Memory B cell (primary cell): ENCODE data around the gene KDM2B.

ENCODE experiments used
- ATAC-seq: fragments of 150-1000 bp; cut with Tn5 transposase; 2 replicates; pipeline ENCODE4 v1.10.0; 2021; ENCODE audit warnings: low read depth, mild to moderate bottlenecking, moderate library complexity
- DNase-seq, 2 donors: peaks; one replicate each; pipeline ENCODE4 v3.0.0; 2022; ENCODE audit warnings: low spot score in 2 of 2
- H3K27ac Mint-ChIP-seq: one replicate; pipeline ENCODE4 v1.8.0; 2022; ENCODE audit warnings: mild to moderate bottlenecking, moderate library complexity, mixed read lengths
- H3K27me3 Mint-ChIP-seq: one replicate; pipeline ENCODE4 v1.8.0; 2022; ENCODE audit warnings: mixed read lengths
- H3K36me3 Mint-ChIP-seq: one replicate; pipeline ENCODE4 v1.8.0; 2022; ENCODE audit warnings: mild to moderate bottlenecking, mixed read lengths
- H3K4me1 Mint-ChIP-seq: one replicate; pipeline ENCODE4 v1.8.0; 2022; ENCODE audit warnings: mixed read lengths
- H3K4me3 Mint-ChIP-seq: one replicate; pipeline ENCODE4 v1.8.0; 2022; ENCODE audit warnings: mild to moderate bottlenecking, moderate library complexity, mixed read lengths
- H3K9me3 Mint-ChIP-seq: one replicate; pipeline ENCODE4 v1.8.0; 2022; ENCODE audit warnings: mixed read lengths

The KDM2B gene

DNA sequence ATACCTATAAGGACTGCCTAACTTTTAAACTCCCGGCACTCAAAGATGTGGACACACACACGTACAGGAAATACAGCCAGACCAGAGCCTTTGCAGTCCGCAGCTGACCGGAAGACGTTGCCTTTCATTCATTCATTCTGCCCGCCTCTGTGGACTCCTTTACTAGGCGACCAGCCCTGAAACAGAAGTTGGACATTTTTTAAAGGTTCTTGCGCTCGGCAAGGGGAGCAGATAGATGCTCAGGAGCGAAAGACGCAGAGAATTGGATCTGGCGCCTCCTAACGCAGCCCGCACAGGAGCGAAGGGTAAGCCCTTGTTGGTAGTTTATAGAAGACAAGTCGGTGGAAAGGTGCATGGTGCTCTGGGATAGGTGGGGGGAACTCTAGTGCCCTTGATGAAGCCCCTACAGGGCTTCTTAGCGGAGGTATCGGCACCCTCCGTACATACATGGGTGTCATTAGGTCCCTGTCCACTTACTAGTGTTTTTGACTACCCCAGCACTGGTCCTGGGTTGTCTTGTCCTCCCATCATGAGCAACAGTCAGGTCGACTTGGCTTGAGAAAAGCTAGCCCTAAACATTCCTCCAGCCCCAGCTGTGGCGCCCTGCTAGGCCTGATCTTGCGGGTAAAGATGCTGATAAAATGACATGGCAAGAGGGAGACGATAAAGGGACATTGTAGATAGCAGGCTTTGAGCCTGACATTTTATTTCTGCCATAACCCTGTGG, at the start of gene KDM2B:
KDM2B (minus strand) TSS at position 65 of the 727 bp plus-strand sequence. CDS start 112 bp downstream, outside the sequence.
- no peak for ATAC-seq
- DNase-seq, result no peak
- H3K27ac Mint-ChIP-seq, result peak within 1 kb of the TSS; percentile 95
- H3K36me3 Mint-ChIP-seq, result no peaks in the 10 kb centered on the region
- no peaks in the 10 kb centered on the region for H3K27me3 Mint-ChIP-seq
- H3K9me3 Mint-ChIP-seq, result no peaks in the 10 kb centered on the region
- peak within 1 kb of the TSS; percentile 89 for H3K4me3 Mint-ChIP-seq
- H3K4me1 Mint-ChIP-seq, result peaks cover 21% of the 10 kb centered on the region

DNA sequence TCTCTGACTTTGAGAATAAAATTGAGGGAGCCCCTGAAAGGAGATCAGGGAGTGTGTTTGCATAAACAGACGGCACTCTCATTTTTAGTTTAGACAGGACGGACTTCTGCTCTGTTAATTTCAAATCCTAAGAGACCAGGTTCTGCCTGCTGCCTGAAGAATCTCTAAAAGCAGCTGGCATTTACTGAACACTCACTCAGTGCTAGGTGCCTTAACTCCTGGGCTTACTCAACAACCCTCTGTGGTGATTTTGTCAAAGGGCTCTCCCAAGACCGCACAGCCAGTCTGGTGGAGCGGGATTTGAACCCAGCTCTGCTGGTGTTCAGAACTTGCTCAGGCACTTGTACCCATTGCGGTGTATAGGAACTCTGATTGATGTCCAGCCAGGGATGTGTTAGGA, 47.7 kb upstream of the KDM2B start:
- Mint-ChIP-seq H3K9me3 (no peaks in the 10 kb centered on the region), H3K36me3 (peaks cover 2% of the 10 kb centered on the region)

DNA sequence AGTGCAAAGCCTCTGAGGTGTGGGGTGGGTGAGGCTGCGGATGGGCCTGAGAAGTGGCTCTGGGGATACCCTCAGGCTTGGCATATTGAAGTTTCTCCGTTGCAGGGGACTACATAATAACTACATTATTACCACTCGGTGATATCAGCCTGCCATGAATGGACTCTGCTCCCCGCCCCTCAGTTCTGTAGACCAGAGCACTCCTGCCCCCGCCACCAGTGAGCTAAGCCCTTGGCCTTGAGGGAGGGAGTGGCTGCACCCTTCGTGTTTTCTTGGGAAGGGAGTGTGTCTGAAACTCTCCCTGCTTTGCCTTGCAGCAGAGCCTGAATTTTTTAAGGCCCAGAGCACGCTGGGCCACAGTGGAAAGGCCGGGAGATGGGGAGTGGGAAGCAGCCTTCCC, 47.2 kb upstream of the KDM2B start:
- Mint-ChIP-seq H3K36me3 (peaks cover 2% of the 10 kb centered on the region), H3K4me1 (peaks cover 40% of the 10 kb centered on the region), H3K4me3 (peak overlapping the region; percentile 95), H3K27ac (peak overlapping the region; percentile 92), H3K9me3 (no peaks in the 10 kb centered on the region), H3K27me3 (no peaks in the 10 kb centered on the region)
- no peak for ATAC-seq
- peak in 1 of 2 donors; percentile 28 for DNase-seq

More for the DNA sequence above, 47.7 kb upstream of the KDM2B start:
- DNase-seq, result no peak
- Mint-ChIP-seq H3K4me1 (peaks cover 44% of the 10 kb centered on the region), H3K27ac (peak overlapping the region; percentile 92), H3K27me3 (no peaks in the 10 kb centered on the region), H3K4me3 (peak overlapping the region; percentile 95)
- no peak for ATAC-seq

GRCh38 chr12:121626853-121627640, 46.2 kb upstream of the KDM2B start:
- peak; percentile 46 for ATAC-seq
- DNase-seq, result peak; percentile 57 to 70
- Mint-ChIP-seq H3K4me3 (peak overlapping the region; percentile 95), H3K36me3 (peaks cover 2% of the 10 kb centered on the region), H3K27ac (peak overlapping the region; percentile 92), H3K9me3 (no peaks in the 10 kb centered on the region), H3K4me1 (peaks cover 35% of the 10 kb centered on the region), H3K27me3 (no peaks in the 10 kb centered on the region)

- peaks cover 2% of the 10 kb centered on the region for H3K36me3 Mint-ChIP-seq
- no peaks in the 10 kb centered on the region for H3K9me3 Mint-ChIP-seq
- no peaks in the 10 kb centered on the region for H3K27me3 Mint-ChIP-seq
- H3K27ac Mint-ChIP-seq, result peak within 1 kb of the TSS; percentile 92
- ATAC-seq (peak; percentile 73), DNase-seq (peak; percentile 95 to 96)
- peak within 1 kb of the TSS; percentile 95 for H3K4me3 Mint-ChIP-seq
- peaks cover 30% of the 10 kb centered on the region for H3K4me1 Mint-ChIP-seq
Measured at GRCh38 chr12:121626087-121626852, 45.4 kb upstream of the KDM2B start, which contains the start of gene ORAI1. ORAI1 (plus strand) TSS chr12:121626530.

- Mint-ChIP-seq H3K4me3 (no peak overlapping the region), H3K4me1 (peaks cover 11% of the 10 kb centered on the region), H3K27ac (no peak overlapping the region), H3K9me3 (no peaks in the 10 kb centered on the region), H3K27me3 (no peaks in the 10 kb centered on the region), H3K36me3 (no peaks in the 10 kb centered on the region)
- DNase-seq (no peak), ATAC-seq (no peak)
Measured at GRCh38 chr12:121620333-121620891, 39.6 kb upstream of the KDM2B start.

DNA sequence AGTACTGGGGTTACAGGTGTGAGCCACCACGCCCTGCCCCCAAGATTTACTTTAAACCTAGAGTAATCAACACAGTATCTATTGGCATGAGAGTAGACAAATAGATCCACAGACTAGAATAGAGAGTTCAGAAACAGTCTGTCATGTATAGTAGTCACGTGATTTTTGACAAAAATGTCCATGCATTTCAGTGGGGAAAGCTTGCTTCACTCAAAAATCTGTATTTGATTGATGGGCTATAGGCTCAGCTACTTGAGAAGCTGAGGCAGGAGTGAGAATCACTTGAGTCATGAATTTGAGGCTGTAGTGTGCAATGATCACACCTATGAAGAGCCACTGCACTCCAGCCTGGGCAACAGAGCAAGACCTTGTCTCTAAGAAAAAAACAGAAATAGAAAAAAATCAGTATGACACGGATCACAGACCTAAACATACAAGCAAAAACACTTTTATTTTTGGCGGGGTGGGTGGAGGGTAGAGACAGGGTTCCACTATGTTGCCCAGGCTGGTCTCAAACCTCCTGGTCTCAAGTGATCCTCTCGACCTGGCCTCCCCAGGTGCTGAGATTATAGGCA, 37.9 kb upstream of the KDM2B start:
- Mint-ChIP-seq H3K36me3 (no peaks in the 10 kb centered on the region), H3K27me3 (no peaks in the 10 kb centered on the region), H3K4me3 (no peak overlapping the region), H3K4me1 (peaks cover 11% of the 10 kb centered on the region), H3K9me3 (no peaks in the 10 kb centered on the region), H3K27ac (no peak overlapping the region)
- ATAC-seq, result peak; percentile 34
- DNase-seq, result no peak

- H3K27me3 Mint-ChIP-seq, result no peaks in the 10 kb centered on the region
- H3K36me3 Mint-ChIP-seq, result no peaks in the 10 kb centered on the region
- ATAC-seq (peak; percentile 61), DNase-seq (no peak)
- no peaks in the 10 kb centered on the region for H3K9me3 Mint-ChIP-seq
- peaks cover 11% of the 10 kb centered on the region for H3K4me1 Mint-ChIP-seq
- no peak overlapping the region for H3K4me3 Mint-ChIP-seq
- H3K27ac Mint-ChIP-seq, result no peak overlapping the region
Measured at GRCh38 chr12:121614872-121615467, 34.1 kb upstream of the KDM2B start.

- peaks cover 6% of the 10 kb centered on the region for H3K4me1 Mint-ChIP-seq
- no peaks in the 10 kb centered on the region for H3K9me3 Mint-ChIP-seq
- ATAC-seq (no peak), DNase-seq (no peak)
- H3K27me3 Mint-ChIP-seq, result peaks cover 1% of the 10 kb centered on the region
- no peaks in the 10 kb centered on the region for H3K36me3 Mint-ChIP-seq
- H3K4me3 Mint-ChIP-seq, result no peak overlapping the region
- H3K27ac Mint-ChIP-seq, result no peak overlapping the region
Measured at GRCh38 chr12:121613462-121613861, 32.6 kb upstream of the KDM2B start.

DNA sequence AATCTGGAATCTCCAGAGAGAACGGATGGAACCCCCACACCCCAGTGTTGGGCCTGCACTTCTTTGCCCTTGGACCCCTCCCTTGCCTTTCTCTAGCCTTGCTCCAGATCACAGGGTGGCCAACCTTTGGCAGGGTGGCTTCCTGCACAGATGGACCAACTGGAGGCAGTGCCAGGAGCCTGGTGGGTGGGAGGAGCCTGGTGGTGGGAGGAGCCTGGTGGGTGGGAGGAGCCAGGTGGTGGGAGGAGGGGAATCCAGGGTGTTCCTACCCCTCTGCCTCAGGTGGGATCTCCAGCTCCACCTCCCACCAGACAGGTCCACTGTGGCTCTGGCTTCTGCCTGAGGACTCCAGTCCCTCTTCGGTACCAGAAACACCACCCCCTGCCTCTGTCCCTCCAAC, 30.5 kb upstream of the KDM2B start:
- H3K4me3 Mint-ChIP-seq, result no peak overlapping the region
- H3K4me1 Mint-ChIP-seq, result peaks cover 5% of the 10 kb centered on the region
- H3K36me3 Mint-ChIP-seq, result no peaks in the 10 kb centered on the region
- ATAC-seq, result no peak
- no peaks in the 10 kb centered on the region for H3K9me3 Mint-ChIP-seq
- H3K27ac Mint-ChIP-seq, result no peak overlapping the region
- peaks cover 2% of the 10 kb centered on the region for H3K27me3 Mint-ChIP-seq
- DNase-seq, result no peak

GRCh38 chr12:121610239-121611149, 29.7 kb upstream of the KDM2B start:
- no peaks in the 10 kb centered on the region for H3K9me3 Mint-ChIP-seq
- peaks cover 2% of the 10 kb centered on the region for H3K27me3 Mint-ChIP-seq
- no peak for ATAC-seq
- no peaks in the 10 kb centered on the region for H3K36me3 Mint-ChIP-seq
- H3K27ac Mint-ChIP-seq, result no peak overlapping the region
- peaks cover 5% of the 10 kb centered on the region for H3K4me1 Mint-ChIP-seq
- no peak overlapping the region for H3K4me3 Mint-ChIP-seq
- DNase-seq, result no peak

- no peak for DNase-seq
- H3K36me3 Mint-ChIP-seq, result no peaks in the 10 kb centered on the region
- no peak overlapping the region for H3K27ac Mint-ChIP-seq
- H3K4me1 Mint-ChIP-seq, result no peaks in the 10 kb centered on the region
- no peak overlapping the region for H3K4me3 Mint-ChIP-seq
- H3K27me3 Mint-ChIP-seq, result peaks cover 2% of the 10 kb centered on the region
- no peaks in the 10 kb centered on the region for H3K9me3 Mint-ChIP-seq
- no peak for ATAC-seq
Measured at GRCh38 chr12:121608301-121608700, 27.5 kb upstream of the KDM2B start.
